Subcutaneous abdominal adipose tissue (tissue), 5 donors: ENCODE data around the gene NOX5.
"Not testable (repeated sequence)": the region's sequence is repeated elsewhere in the genome, so short reads cannot be mapped to it uniquely, and the experiment has no call there.

Experiments
- H3K27ac ChIP-seq: one replicate; pipeline ENCODE4 v1.7.0; 2013; ENCODE audit warnings: low read depth, mild to moderate bottlenecking, inconsistent platforms, low read length, moderate library complexity
- H3K27me3 ChIP-seq, 5 donors: one replicate each; pipeline ENCODE4 v1.7.0; 2013; ENCODE audit warnings: low read length in 5 of 5, inconsistent platforms in 1 of 5; ENCODE audit not compliant: control insufficient read depth in 5 of 5, insufficient read depth in 4 of 5
- H3K36me3 ChIP-seq, 5 donors: one replicate each; pipeline ENCODE4 v1.7.0; 2013; ENCODE audit warnings: low read length in 5 of 5; ENCODE audit not compliant: control insufficient read depth in 5 of 5, insufficient read depth in 5 of 5
- H3K4me1 ChIP-seq, 5 donors: one replicate each; pipeline ENCODE4 v1.7.0; 2013; ENCODE audit warnings: low read length in 5 of 5, mild to moderate bottlenecking in 3 of 5, moderate library complexity in 1 of 5; ENCODE audit not compliant: control insufficient read depth in 5 of 5, insufficient read depth in 5 of 5
- H3K4me3 ChIP-seq, 5 donors: one replicate each; pipeline ENCODE4 v1.7.0; 2013; ENCODE audit warnings: low read length in 5 of 5, low read depth in 1 of 5
- H3K9ac ChIP-seq, 5 donors: one replicate each; pipeline ENCODE4 v1.7.0; 2013; ENCODE audit warnings: low read length in 5 of 5, mild to moderate bottlenecking in 4 of 5, moderate library complexity in 3 of 5
- H3K9me3 ChIP-seq, 5 donors: one replicate each; pipeline ENCODE4 v1.7.0; 2013; ENCODE audit warnings: low read length in 5 of 5; ENCODE audit not compliant: control insufficient read depth in 5 of 5
- donor health status: healthy.
- donor health status: healthy.
- donor health status: healthy.
- donor health status: healthy.
- donor health status: healthy.

The NOX5 gene

GRCh38 chr15:69064649-69065048 lies 50.2 kb downstream of the NOX5 start:
- Histone ChIP-seq H3K4me3 (no peak overlapping the region), H3K9me3 (peaks cover 0 to 5% (median 0%) of the 10 kb centered on the region in 5 donors), H3K36me3 (no peaks in the 10 kb centered on the region), H3K4me1 (no peaks in the 10 kb centered on the region), H3K9ac (no peak overlapping the region), H3K27ac (no peak overlapping the region), H3K27me3 (no peaks in the 10 kb centered on the region)

- Histone ChIP-seq H3K36me3 (no peaks in the 10 kb centered on the region), H3K4me1 (no peaks in the 10 kb centered on the region), H3K9ac (no peak overlapping the region), H3K27ac (no peak overlapping the region), H3K4me3 (no peak overlapping the region), H3K9me3 (peaks cover 0 to 5% (median 0%) of the 10 kb centered on the region in 5 donors), H3K27me3 (no peaks in the 10 kb centered on the region)
Observed at GRCh38 chr15:69066007-69066995, 51.8 kb downstream of the NOX5 start.

GRCh38 chr15:69067296-69067695 lies 52.8 kb downstream of the NOX5 start:
- Histone ChIP-seq H3K36me3 (no peaks in the 10 kb centered on the region), H3K9ac (no peak overlapping the region), H3K27ac (no peak overlapping the region), H3K27me3 (no peaks in the 10 kb centered on the region), H3K9me3 (peaks cover 0 to 5% (median 0%) of the 10 kb centered on the region in 5 donors), H3K4me1 (no peaks in the 10 kb centered on the region), H3K4me3 (no peak overlapping the region)

- Histone ChIP-seq H3K4me3 (no peak overlapping the region), H3K4me1 (no peaks in the 10 kb centered on the region), H3K27me3 (no peaks in the 10 kb centered on the region), H3K9me3 (peaks cover 0 to 5% (median 0%) of the 10 kb centered on the region in 5 donors), H3K36me3 (no peaks in the 10 kb centered on the region), H3K9ac (no peak overlapping the region), H3K27ac (no peak overlapping the region)
Observed at GRCh38 chr15:69068157-69068556, 53.7 kb downstream of the NOX5 start.

- not testable (repeated sequence) for H3K27ac ChIP-seq, H3K4me1 ChIP-seq, H3K9me3 ChIP-seq, H3K36me3 ChIP-seq, H3K27me3 ChIP-seq, H3K9ac ChIP-seq, H3K4me3 ChIP-seq
Observed at GRCh38 chr15:69069290-69069689, 54.8 kb downstream of the NOX5 start.

- no peaks in the 10 kb centered on the region for H3K36me3 ChIP-seq
- H3K4me3 ChIP-seq, result no peak overlapping the region
- H3K27ac ChIP-seq, result no peak overlapping the region
- no peak overlapping the region for H3K9ac ChIP-seq
- no peaks in the 10 kb centered on the region for H3K27me3 ChIP-seq
- peaks cover 0 to 15% (median 14%) of the 10 kb centered on the region in 5 donors for H3K4me1 ChIP-seq
- peaks cover 0 to 5% (median 0%) of the 10 kb centered on the region in 5 donors for H3K9me3 ChIP-seq
Observed at GRCh38 chr15:69069996-69070395, 55.5 kb downstream of the NOX5 start.

GRCh38 chr15:69070396-69070795 lies 55.9 kb downstream of the NOX5 start:
- H3K27ac ChIP-seq, result no peak overlapping the region
- H3K36me3 ChIP-seq, result no peaks in the 10 kb centered on the region
- no peak overlapping the region for H3K4me3 ChIP-seq
- H3K9ac ChIP-seq, result no peak overlapping the region
- peaks cover 0 to 19% (median 17%) of the 10 kb centered on the region in 5 donors for H3K4me1 ChIP-seq
- no peaks in the 10 kb centered on the region for H3K27me3 ChIP-seq
- peaks cover 0 to 5% (median 0%) of the 10 kb centered on the region in 5 donors for H3K9me3 ChIP-seq

GRCh38 chr15:69071260-69071659 lies 56.8 kb downstream of the NOX5 start:
- no peaks in the 10 kb centered on the region for H3K27me3 ChIP-seq
- H3K4me1 ChIP-seq, result peaks cover 0 to 26% (median 22%) of the 10 kb centered on the region in 5 donors
- no peak overlapping the region for H3K4me3 ChIP-seq

GRCh38 chr15:69072906-69073305 lies 58.4 kb downstream of the NOX5 start:
- Histone ChIP-seq H3K9ac (no peak overlapping the region), H3K9me3 (peaks cover 0 to 5% (median 0%) of the 10 kb centered on the region in 5 donors), H3K4me3 (no peak overlapping the region), H3K4me1 (peaks cover 0 to 26% (median 22%) of the 10 kb centered on the region in 5 donors), H3K27me3 (no peaks in the 10 kb centered on the region), H3K27ac (no peak overlapping the region), H3K36me3 (no peaks in the 10 kb centered on the region)

More at GRCh38 chr15:69071260-69071659, 56.8 kb downstream of the NOX5 start:
- Histone ChIP-seq H3K27ac (no peak overlapping the region), H3K9ac (no peak overlapping the region), H3K9me3 (peaks cover 0 to 5% (median 0%) of the 10 kb centered on the region in 5 donors), H3K36me3 (no peaks in the 10 kb centered on the region)
